Transverse colon (tissue), 4 donors: ENCODE results near the gene AARS2.

Experiments
- EP300 ChIP-seq: sonication (generic); formaldehyde crosslinking; IDR thresholded peaks from one replicate; pipeline ENCODE4 v1.6.1; 2017; ENCODE audit warnings: antibody characterized with exemption, low read depth
- POLR2A ChIP-seq: fragments of 450-650 bp; IDR thresholded peaks from one replicate; pipeline ENCODE4 v1.6.1; 2016; ENCODE audit warnings: antibody characterized with exemption, mild to moderate bottlenecking, moderate library complexity
- POLR2AphosphoS5 ChIP-seq, 3 donors: sonication (generic); formaldehyde crosslinking; IDR thresholded peaks; one replicate each; pipeline ENCODE4 v1.6.1; 2016; ENCODE audit warnings: antibody characterized with exemption in 3 of 3
- TF ChIP-seq, protein P1 (sequence below), 5 experiments: fragments of 200-600 bp in 3 of 5; fragments of 450-650 bp in 2 of 5; sonication (generic) in 3 of 5; IDR thresholded peaks; 1 replicate in 2 of 5; 2 replicates in 3 of 5; pipeline ENCODE4 v1.5.1; 2016 to 2017; ENCODE audit warnings: antibody characterized with exemption in 5 of 5, inconsistent platforms in 3 of 5, mild to moderate bottlenecking in 2 of 5, moderate library complexity in 1 of 5

DNA sequence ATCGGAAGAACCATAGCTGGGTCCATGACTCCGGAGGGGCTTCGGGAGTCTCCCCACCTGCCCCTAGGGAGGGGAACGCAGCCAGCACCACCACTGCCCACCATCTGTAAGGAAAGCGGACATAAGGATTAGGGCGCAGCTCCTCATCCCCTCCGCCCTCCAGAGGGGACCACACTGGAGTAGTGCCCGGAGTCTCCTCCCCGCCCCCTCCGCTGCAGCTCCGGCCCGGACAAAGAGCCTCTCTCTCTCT is 56.4 kb downstream of the AARS2 start:
- TF ChIP-seq, protein P1, sequence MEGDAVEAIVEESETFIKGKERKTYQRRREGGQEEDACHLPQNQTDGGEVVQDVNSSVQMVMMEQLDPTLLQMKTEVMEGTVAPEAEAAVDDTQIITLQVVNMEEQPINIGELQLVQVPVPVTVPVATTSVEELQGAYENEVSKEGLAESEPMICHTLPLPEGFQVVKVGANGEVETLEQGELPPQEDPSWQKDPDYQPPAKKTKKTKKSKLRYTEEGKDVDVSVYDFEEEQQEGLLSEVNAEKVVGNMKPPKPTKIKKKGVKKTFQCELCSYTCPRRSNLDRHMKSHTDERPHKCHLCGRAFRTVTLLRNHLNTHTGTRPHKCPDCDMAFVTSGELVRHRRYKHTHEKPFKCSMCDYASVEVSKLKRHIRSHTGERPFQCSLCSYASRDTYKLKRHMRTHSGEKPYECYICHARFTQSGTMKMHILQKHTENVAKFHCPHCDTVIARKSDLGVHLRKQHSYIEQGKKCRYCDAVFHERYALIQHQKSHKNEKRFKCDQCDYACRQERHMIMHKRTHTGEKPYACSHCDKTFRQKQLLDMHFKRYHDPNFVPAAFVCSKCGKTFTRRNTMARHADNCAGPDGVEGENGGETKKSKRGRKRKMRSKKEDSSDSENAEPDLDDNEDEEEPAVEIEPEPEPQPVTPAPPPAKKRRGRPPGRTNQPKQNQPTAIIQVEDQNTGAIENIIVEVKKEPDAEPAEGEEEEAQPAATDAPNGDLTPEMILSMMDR (IDR thresholded peaks at IDR 0.05): no peak
- TF ChIP-seq POLR2A: no peak
- no peak for TF ChIP-seq EP300
- TF ChIP-seq POLR2AphosphoS5 (IDR thresholded peaks at IDR 0.05): no peak
